Measurements from ENCODE around the gene SETD4. TPM values are rescaled to one million over a fixed set of nuclear protein-coding genes. Genes with fewer than 3 reads are reported as not detected.

The SETD4 gene
- total and polyA plus RNA-seq, 2 of the 4 experiments (the other 2 are of a cell fraction): 9.5 to 11.4 TPM

- H3K4me3 ChIP-seq (ENCODE audit: insufficient read depth, low read depth, low read length): no peak overlapping the region
- TF ChIP-seq RAD21 (IDR thresholded peaks at IDR 0.05; ENCODE audit: low read length): no peak
- TF ChIP-seq CHD1 (IDR thresholded peaks at IDR 0.05; ENCODE audit: low read depth, low read length): no peak
- TF ChIP-seq SMC3 (IDR thresholded peaks at IDR 0.05; ENCODE audit: low read depth, low read length): no peak
- TF ChIP-seq POLR2A (IDR thresholded peaks at IDR 0.05; ENCODE audit: low read depth, low read length): no peak
- no peak for TF ChIP-seq MXI1 (IDR thresholded peaks at IDR 0.05; ENCODE audit: borderline replicate concordance, low read depth, low read length)
- TF ChIP-seq, protein P1, sequence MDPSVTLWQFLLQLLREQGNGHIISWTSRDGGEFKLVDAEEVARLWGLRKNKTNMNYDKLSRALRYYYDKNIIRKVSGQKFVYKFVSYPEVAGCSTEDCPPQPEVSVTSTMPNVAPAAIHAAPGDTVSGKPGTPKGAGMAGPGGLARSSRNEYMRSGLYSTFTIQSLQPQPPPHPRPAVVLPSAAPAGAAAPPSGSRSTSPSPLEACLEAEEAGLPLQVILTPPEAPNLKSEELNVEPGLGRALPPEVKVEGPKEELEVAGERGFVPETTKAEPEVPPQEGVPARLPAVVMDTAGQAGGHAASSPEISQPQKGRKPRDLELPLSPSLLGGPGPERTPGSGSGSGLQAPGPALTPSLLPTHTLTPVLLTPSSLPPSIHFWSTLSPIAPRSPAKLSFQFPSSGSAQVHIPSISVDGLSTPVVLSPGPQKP (IDR thresholded peaks at IDR 0.05; ENCODE audit: borderline replicate concordance, low read depth, low read length): no peak
- no peak for TF ChIP-seq FOS (IDR thresholded peaks at IDR 0.05; ENCODE audit: low read depth, low read length)
- no peak for TF ChIP-seq USF2 (IDR thresholded peaks at IDR 0.05; ENCODE audit: low read depth, low read length)
- H3K56ac ChIP-seq (ENCODE audit: extremely low read depth, insufficient read depth, low read length): no peak overlapping the region
- no peak overlapping the region for H3K27ac ChIP-seq (ENCODE audit: insufficient read depth, low read length)
- ATAC-seq (ENCODE audit: low read depth) (no peak), DNase-seq (no peak)
- no peaks in the 10 kb centered on the region for H3K36me3 ChIP-seq (ENCODE audit: control insufficient read depth, insufficient read depth, low read length)
- H3K4ac ChIP-seq (ENCODE audit: low read depth, low read length): no peak overlapping the region
- no peaks in the 10 kb centered on the region for H4K20me1 ChIP-seq (ENCODE audit: insufficient read depth, low read length)
- no peak overlapping the region for H2AFZ ChIP-seq (replicated peaks; ENCODE audit: low read length, poor library complexity)
- no peaks in the 10 kb centered on the region for H3K4me1 ChIP-seq (ENCODE audit: control insufficient read depth, insufficient read depth, low read length)
- no peak overlapping the region for H4K91ac ChIP-seq (ENCODE audit: insufficient read depth, low read depth, low read length)
- in situ Hi-C loops (cut with MboI; ENCODE audit: low sequenced_read_pairs): no loop called here
- no peaks in the 10 kb centered on the region for H3K79me1 ChIP-seq (ENCODE audit: low read depth in 1 of 2, low read length in 2 of 2)
- no peak overlapping the region for H4K5ac ChIP-seq (ENCODE audit: low read depth, low read length)
- intact Hi-C loops (cut with micrococcal nuclease): no loop called here
- H3K14ac ChIP-seq (replicated peaks; ENCODE audit: low read depth, low read length): no peak overlapping the region
- POLR2A ChIA-PET (ENCODE audit: unreplicated experiment): no interaction called here
- no peak overlapping the region for H3K4me2 ChIP-seq (ENCODE audit: low read depth, low read length)
- no peak overlapping the region for H2BK15ac ChIP-seq (ENCODE audit: low read depth, low read length)
- CTCF ChIA-PET: no interaction called here
- H3K9me3 ChIP-seq (ENCODE audit: control insufficient read depth, insufficient read depth, low read length): no peaks in the 10 kb centered on the region
- no peak overlapping the region for H4K8ac ChIP-seq (ENCODE audit: low read depth in 2 of 2, low read length in 2 of 2)
- peaks cover 47% of the 10 kb centered on the region for H3K27me3 ChIP-seq (ENCODE audit: control insufficient read depth, insufficient read depth, low read length)
- H2BK120ac ChIP-seq (ENCODE audit: low read depth, low read length): no peak overlapping the region
- BruUV-seq (replicated peaks): no TSS peak
- H2AK9ac ChIP-seq (replicated peaks; ENCODE audit: low read depth, low read length, poor library complexity): no peak overlapping the region
- dilution Hi-C loops (cut with HindIII; ENCODE audit: low sequenced_read_pairs, unreplicated experiment): no loop called here
- H3K18ac ChIP-seq (ENCODE audit: low read depth, low read length): no peak overlapping the region
- H2BK5ac ChIP-seq (ENCODE audit: low read depth, low read length, poor library complexity, severe bottlenecking): no peak overlapping the region
- H2AK5ac ChIP-seq (ENCODE audit: low read depth, low read length): no peak overlapping the region
- H3K9ac ChIP-seq (ENCODE audit: low read depth, low read length): no peak overlapping the region
- no peak overlapping the region for H2BK20ac ChIP-seq (ENCODE audit: low read depth, low read length)
- H3K23ac ChIP-seq (ENCODE audit: low read depth, low read length): no peak overlapping the region
- WGBS, 2 experiments (ENCODE audit: extremely low coverage in 2 of 2, insufficient read length in 1 of 2): 80% methylated on average over 1 of the region's 6 CpGs; no CpG with 5 or more reads in 1 of the 2 experiments
- no peaks in the 10 kb centered on the region for H3K9me1 ChIP-seq (ENCODE audit: insufficient read depth, low read length)
Measured at GRCh38 chr21:36100971-36101641, 40.8 kb upstream of the SETD4 start.

All from IMR-90 (cell line).